Measurements from ENCODE around the gene RHBDL2. TPM values are rescaled to one million over a fixed set of nuclear protein-coding genes. Genes with fewer than 3 reads are reported as not detected.

RHBDL2 gene
- total RNA-seq, 4 donors from 2014 or later = 0.66 TPM; not detected in 3

DNA sequence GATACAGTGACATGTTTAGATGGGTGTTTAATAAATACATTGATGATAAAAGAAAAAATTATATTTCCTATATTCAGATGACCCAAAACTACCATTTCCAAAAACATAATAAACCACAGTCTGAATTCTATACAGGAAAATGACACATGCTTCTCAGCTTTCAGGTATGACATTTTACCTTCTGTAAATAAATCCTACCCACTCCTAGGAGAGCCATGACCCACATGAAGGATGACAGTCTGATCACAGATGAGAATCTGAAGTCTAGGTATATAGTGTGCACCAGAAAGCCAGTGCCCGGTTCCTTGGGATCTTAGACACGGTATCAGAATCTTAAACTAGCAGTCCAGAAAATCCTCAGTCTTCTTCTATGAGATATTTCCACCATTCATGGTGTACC is 56.5 kb downstream of the RHBDL2 start:
- no peaks in the 10 kb centered on the region for H3K27me3 ChIP-seq
- H3K9me3 ChIP-seq = no peaks in the 10 kb centered on the region
- DNase-seq = no peak
- TF ChIP-seq, protein P1, sequence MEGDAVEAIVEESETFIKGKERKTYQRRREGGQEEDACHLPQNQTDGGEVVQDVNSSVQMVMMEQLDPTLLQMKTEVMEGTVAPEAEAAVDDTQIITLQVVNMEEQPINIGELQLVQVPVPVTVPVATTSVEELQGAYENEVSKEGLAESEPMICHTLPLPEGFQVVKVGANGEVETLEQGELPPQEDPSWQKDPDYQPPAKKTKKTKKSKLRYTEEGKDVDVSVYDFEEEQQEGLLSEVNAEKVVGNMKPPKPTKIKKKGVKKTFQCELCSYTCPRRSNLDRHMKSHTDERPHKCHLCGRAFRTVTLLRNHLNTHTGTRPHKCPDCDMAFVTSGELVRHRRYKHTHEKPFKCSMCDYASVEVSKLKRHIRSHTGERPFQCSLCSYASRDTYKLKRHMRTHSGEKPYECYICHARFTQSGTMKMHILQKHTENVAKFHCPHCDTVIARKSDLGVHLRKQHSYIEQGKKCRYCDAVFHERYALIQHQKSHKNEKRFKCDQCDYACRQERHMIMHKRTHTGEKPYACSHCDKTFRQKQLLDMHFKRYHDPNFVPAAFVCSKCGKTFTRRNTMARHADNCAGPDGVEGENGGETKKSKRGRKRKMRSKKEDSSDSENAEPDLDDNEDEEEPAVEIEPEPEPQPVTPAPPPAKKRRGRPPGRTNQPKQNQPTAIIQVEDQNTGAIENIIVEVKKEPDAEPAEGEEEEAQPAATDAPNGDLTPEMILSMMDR (IDR thresholded peaks at IDR 0.05) = no peak
- no peak for TF ChIP-seq POLR2A (IDR thresholded peaks at IDR 0.05)
- H3K4me1 ChIP-seq = no peaks in the 10 kb centered on the region
- H3K36me3 ChIP-seq = no peaks in the 10 kb centered on the region
- H3K27ac ChIP-seq = no peak overlapping the region
- H3K4me3 ChIP-seq = no peak overlapping the region

DNA sequence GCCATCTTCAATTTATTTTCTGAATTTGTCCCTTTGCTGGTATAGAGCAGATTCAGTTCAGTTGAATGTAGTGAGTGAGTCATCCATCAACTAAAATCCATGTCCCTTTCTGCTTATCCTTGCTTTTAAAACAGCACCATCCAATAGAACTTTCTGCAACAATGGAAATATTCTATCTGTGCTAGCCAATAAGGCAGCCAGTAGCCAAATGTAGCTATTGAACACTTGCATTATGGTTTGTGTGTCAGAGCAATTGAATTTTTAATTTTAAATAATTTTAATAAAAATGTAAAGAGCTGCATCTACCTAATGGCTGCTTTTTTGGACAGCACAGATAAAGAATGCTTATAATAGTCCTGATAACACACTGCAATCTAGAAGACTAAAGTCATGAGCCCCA is 60.1 kb downstream of the RHBDL2 start, which contains the start of gene GJA9:
Gene GJA9, minus strand, starts transcription at position 101 of the 400 bp plus-strand sequence. CDS start 5,489 bp downstream, outside the sequence.
- Histone ChIP-seq H3K27ac (no peak within 1 kb of the TSS), H3K4me3 (no peak within 1 kb of the TSS), H3K27me3 (no peaks in the 10 kb centered on the region), H3K4me1 (no peaks in the 10 kb centered on the region), H3K9me3 (no peaks in the 10 kb centered on the region), H3K36me3 (no peaks in the 10 kb centered on the region)
- TF ChIP-seq, protein P1 (IDR thresholded peaks at IDR 0.05) = no peak
- no peak for TF ChIP-seq POLR2A (IDR thresholded peaks at IDR 0.05)
- DNase-seq = no peak

DNA sequence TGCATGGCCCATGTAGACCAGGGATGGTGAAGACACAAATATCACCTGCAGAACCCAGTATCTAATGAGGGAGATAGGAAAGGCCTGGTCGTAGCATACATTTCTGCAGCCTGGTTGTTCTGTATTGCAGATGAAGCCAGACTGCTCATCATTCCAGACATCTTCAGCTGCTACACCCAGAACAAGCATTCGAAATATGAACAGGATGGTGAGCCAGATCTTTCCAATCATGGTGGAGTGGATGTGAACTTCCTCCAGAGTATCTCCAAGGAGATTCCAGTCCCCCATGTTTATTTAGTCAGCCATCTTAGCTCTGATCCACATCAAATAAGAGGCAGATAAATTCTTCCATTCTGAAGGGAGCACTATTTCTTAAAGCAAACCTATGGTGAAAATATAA is 65.8 kb downstream of the RHBDL2 start:
- Histone ChIP-seq H3K27ac (no peak overlapping the region), H3K4me1 (peaks cover 0 to 16% (median 8%) of the 10 kb centered on the region in 4 donors), H3K36me3 (no peaks in the 10 kb centered on the region), H3K9me3 (no peaks in the 10 kb centered on the region), H3K4me3 (no peak overlapping the region), H3K27me3 (no peaks in the 10 kb centered on the region)
- DNase-seq = no peak
- TF ChIP-seq, protein P1 (IDR thresholded peaks at IDR 0.05) = no peak
- no peak for TF ChIP-seq POLR2A (IDR thresholded peaks at IDR 0.05)

DNA sequence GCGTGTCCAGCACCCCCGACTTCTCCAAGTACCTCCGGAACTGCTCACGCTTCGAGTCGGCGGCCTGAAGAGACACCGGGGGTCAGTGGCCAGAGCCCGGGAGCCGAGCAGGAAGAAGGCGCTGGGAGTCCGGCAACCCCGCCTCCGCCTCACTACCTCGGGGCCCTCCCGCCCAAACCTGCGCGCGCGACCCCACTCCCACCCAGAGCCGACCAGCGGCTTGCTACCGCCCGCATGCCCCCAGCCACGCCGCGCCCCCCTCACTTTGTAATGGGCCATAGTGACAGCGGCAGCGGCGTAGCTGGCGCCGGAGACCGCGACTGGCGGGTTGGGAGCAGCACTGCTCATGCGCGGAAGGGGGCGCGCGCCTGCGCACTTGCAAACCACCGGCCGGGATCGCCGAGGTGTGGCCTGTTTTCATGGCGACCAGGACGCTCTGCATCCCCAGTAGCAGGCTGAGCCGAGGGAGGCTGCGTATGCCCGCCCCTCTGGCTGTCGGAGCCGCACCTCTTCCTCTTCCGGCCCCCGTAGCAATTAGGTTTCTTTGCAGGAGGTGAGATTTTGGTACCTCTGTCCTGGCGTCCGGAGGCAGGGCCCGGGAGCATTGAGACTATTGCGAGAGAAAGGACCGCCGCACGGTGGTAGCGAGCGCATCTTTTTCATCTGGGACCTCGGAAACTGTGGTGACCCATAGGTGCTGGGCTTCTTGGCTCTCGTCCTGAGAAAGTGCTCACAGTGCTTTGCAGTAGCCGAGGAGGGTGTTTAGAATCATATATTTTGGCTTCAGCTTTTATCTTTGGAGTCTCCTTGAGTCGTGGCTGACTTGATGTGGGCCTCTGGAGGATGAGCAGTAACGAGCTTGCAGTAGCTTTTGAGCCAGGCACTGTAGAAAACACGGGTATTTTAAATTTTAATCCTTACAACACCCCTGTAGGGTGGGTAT is 68.3 kb downstream of the RHBDL2 start, which contains the start of gene MYCBP:
Gene MYCBP, minus strand, starts transcription at position 322 of the 943 bp plus-strand sequence. Its CDS starts 43 bp downstream, at position 279.
- Histone ChIP-seq H3K4me1 (peaks cover 0 to 16% (median 8%) of the 10 kb centered on the region in 4 donors), H3K4me3 (peak within 1 kb of the TSS; percentile 81 to 95 (median 84)), H3K36me3 (no peaks in the 10 kb centered on the region), H3K9me3 (no peaks in the 10 kb centered on the region), H3K27me3 (no peaks in the 10 kb centered on the region), H3K27ac (peak within 1 kb of the TSS; percentile 56 to 83 (median 64))
- peak; percentile 26 to 50 for TF ChIP-seq POLR2A (IDR thresholded peaks at IDR 0.05)
- TF ChIP-seq, protein P1 (IDR thresholded peaks at IDR 0.05) = peak in 4 of 6 experiments; percentile 14 to 49 (median 35)
- peak; percentile 92 to 98 (median 97) for DNase-seq

DNA sequence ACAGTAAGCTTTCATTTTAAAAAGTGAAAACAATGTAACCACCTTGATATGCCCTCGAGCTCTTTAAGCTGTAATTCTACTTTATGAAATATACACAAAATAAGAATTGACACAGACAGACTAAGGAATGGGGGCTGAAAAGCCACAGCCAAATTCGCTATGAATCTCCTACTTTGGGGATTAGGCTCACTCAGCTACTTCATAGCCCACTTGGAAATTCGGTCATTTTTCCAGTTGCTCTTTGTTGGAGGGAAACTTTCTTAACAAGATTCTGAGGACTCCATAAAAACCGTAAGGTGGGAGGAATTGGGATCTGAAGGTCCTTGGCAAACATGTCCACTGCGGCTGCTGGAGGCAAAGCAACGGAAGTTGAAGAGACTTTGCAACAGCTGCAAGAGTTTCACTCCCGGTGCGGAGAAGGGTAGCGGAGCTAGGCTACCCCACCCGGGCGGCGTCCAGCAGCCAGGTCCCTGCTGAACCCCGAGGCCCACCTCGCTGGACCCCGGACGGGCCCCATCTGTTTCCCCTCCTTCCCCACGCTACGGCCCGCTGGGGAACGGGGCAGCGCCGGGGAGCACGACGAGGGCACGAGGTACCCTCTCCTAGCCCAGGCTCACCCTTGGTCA is 69.1 kb downstream of the RHBDL2 start:
- H3K9me3 ChIP-seq = no peaks in the 10 kb centered on the region
- H3K4me1 ChIP-seq = peaks cover 0 to 16% (median 8%) of the 10 kb centered on the region in 4 donors
- H3K36me3 ChIP-seq = no peaks in the 10 kb centered on the region
- H3K27me3 ChIP-seq = no peaks in the 10 kb centered on the region
- peak overlapping the region; percentile 54 to 83 (median 64) for H3K27ac ChIP-seq
- peak in 2 of 3 donors; percentile 40 to 56 for DNase-seq
- peak overlapping the region; percentile 81 to 95 (median 84) for H3K4me3 ChIP-seq
- TF ChIP-seq, protein P1 (IDR thresholded peaks at IDR 0.05) = no peak
